ENCODE measurements around the gene OSBPL5.

DNA sequence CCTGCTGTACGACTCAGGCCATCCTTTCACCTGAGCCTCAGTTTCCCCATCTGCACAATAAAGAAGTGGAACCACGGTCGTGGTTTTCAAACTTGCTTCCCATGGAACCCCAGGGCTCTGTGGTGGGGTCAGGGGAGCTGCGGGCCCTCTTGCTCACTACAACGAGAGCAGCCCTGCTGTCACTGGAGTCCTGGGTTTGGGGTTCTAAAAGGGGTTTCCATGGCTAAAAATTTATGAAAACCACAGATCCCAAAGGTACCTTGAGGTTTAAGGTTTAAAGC is 62.5 kb downstream of the OSBPL5 start:
- no peak for TF ChIP-seq HDAC2 (IDR thresholded peaks at IDR 0.05)
- TF ChIP-seq SMC3 (IDR thresholded peaks at IDR 0.05), result no peak
